ENCODE results near the gene ITGA11. TPM values are rescaled to one million over a fixed set of nuclear protein-coding genes. Genes with fewer than 3 reads are reported as not detected.
A peak's percentile ranks its signal among the peaks of the same experiment; 100 is the strongest.

Gene ITGA11
- total RNA-seq, 1 donor from 2014 or later: 0.22 TPM

DNA sequence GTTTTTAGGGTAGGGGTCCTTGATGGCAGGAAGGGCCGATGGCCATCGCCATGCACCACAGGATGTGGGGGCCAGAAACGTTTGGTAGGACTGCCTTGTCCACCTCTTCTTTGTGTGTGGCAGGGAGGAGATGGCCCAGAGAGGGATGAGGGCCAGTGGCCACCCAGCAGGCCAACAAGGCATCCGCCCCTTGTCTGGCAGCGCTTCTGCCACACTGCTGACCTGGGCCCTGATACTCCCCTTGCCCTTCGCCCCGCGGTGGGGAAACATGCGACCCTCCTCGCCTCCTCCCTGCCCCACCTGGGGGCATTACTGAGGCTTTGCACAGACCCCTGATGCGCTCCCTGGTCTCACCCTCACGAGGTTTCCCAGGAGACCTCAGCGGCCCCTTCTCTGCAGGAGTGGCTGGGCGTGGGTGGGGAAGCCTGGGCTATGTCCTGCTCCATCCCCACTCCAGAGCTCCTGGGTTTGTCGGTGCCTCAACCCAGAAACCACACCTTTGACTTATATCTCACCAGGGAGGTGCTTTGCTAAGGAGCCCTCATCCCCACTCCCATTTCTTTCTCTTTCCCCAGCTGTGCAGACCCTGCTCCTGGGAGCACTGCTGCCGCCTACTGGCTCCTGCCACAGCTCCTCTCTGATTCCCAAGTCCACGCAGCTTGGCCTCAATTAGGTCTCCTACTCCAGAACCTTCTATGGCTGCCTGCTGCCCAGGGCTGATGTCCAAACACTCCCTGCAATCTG, 115.7 kb downstream of the ITGA11 start:
- H3K4me1 Mint-ChIP-seq (ENCODE audit: low read depth, unreplicated experiment): peaks cover 25% of the 10 kb centered on the region
- no peak overlapping the region for H3K4me3 Mint-ChIP-seq (ENCODE audit: unreplicated experiment)
- no peak overlapping the region for H3K27ac Mint-ChIP-seq (ENCODE audit: unreplicated experiment)
- H3K36me3 Mint-ChIP-seq (ENCODE audit: unreplicated experiment): peaks cover 3% of the 10 kb centered on the region
- peak; percentile 71 for DNase-seq
- TF ChIP-seq, protein P1, sequence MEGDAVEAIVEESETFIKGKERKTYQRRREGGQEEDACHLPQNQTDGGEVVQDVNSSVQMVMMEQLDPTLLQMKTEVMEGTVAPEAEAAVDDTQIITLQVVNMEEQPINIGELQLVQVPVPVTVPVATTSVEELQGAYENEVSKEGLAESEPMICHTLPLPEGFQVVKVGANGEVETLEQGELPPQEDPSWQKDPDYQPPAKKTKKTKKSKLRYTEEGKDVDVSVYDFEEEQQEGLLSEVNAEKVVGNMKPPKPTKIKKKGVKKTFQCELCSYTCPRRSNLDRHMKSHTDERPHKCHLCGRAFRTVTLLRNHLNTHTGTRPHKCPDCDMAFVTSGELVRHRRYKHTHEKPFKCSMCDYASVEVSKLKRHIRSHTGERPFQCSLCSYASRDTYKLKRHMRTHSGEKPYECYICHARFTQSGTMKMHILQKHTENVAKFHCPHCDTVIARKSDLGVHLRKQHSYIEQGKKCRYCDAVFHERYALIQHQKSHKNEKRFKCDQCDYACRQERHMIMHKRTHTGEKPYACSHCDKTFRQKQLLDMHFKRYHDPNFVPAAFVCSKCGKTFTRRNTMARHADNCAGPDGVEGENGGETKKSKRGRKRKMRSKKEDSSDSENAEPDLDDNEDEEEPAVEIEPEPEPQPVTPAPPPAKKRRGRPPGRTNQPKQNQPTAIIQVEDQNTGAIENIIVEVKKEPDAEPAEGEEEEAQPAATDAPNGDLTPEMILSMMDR (IDR thresholded peaks at IDR 0.05; ENCODE audit: partially characterized antibody, unreplicated experiment): no peak
- H3K9me3 Mint-ChIP-seq (ENCODE audit: unreplicated experiment): peaks cover 4% of the 10 kb centered on the region
- H3K27me3 Mint-ChIP-seq (ENCODE audit: unreplicated experiment): peaks cover 8% of the 10 kb centered on the region

DNA sequence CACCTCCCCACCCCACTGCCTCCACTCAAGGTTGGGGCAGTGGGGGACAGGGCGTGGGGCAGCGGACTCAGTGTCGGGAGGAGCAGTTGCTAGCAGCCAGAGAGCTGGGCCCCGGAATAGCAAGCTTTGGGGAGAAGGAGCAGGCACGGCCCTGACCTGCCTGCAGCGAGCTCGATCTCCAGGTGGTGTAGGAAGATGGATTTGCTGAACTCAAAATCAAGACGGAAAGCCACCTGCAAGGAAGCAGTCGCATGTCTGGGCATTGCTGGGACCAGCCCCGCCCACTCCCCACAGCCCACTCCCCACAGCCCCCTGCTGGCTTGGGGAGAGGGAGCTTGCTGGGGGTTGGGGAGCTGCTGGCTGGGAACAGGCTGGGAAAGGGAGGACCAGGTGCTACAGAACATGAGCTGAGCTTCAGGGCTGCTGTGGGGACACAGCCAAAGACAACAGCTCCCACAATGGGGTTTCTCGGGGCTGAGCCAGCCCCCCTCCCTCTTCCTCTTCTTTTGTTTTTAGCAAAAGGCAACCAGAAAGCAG, 116.4 kb downstream of the ITGA11 start:
- Mint-ChIP-seq H3K27ac (ENCODE audit: unreplicated experiment) (no peak overlapping the region), H3K27me3 (ENCODE audit: unreplicated experiment) (peaks cover 9% of the 10 kb centered on the region)
- TF ChIP-seq, protein P1 (IDR thresholded peaks at IDR 0.05; ENCODE audit: partially characterized antibody, unreplicated experiment): no peak

DNA sequence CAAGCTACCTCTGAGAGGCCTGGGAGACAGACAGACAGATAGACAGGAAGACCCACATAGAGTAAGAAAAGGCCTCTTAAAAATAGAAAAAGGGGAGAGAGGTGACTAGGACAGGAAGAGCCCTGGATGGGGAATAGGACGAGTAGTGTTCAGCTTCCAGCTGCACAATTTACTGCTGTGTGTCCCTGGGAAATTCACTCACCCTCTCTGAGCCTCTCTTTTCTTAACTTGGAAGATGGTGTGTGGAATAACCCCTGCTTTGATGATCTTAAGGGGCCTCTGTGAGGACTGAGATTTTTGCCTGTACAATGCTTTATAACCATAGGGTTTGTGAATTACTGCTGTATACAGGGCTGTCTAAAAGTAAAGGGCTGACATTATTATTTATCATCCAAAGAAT, 116.9 kb downstream of the ITGA11 start:
- H3K9me3 Mint-ChIP-seq (ENCODE audit: unreplicated experiment): peaks cover 2% of the 10 kb centered on the region

More for the DNA sequence above, 116.4 kb downstream of the ITGA11 start:
- Mint-ChIP-seq H3K4me3 (ENCODE audit: unreplicated experiment) (no peak overlapping the region), H3K9me3 (ENCODE audit: unreplicated experiment) (peaks cover 3% of the 10 kb centered on the region), H3K36me3 (ENCODE audit: unreplicated experiment) (peaks cover 2% of the 10 kb centered on the region), H3K4me1 (ENCODE audit: low read depth, unreplicated experiment) (peaks cover 31% of the 10 kb centered on the region)
- no peak for DNase-seq

DNA sequence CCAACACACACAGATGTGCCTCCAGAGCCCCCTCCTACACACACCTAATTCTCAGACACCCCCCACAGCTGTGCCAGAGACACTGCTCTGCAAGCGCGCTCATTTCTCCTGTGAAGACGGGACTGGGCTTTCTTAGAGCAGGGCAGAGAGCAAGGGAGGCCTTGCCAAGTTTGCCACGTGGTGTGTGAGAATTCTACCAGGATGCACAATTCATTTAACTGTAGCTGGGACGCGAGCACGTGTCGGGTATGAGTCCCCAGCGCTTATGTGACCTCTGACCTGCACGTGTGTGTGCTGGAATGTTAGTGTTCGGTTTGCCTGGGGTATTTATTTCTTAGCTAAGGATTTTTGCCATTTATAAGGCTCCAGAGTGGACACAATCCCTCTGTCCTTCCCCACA, 117.4 kb downstream of the ITGA11 start:
- Mint-ChIP-seq H3K9me3 (ENCODE audit: unreplicated experiment) (peaks cover 2% of the 10 kb centered on the region), H3K4me3 (ENCODE audit: unreplicated experiment) (no peak overlapping the region), H3K36me3 (ENCODE audit: unreplicated experiment) (no peaks in the 10 kb centered on the region), H3K4me1 (ENCODE audit: low read depth, unreplicated experiment) (peaks cover 35% of the 10 kb centered on the region), H3K27ac (ENCODE audit: unreplicated experiment) (no peak overlapping the region), H3K27me3 (ENCODE audit: unreplicated experiment) (peaks cover 13% of the 10 kb centered on the region)
- TF ChIP-seq, protein P1 (IDR thresholded peaks at IDR 0.05; ENCODE audit: partially characterized antibody, unreplicated experiment): no peak
- DNase-seq: no peak

More for the DNA sequence above, 116.9 kb downstream of the ITGA11 start:
- Mint-ChIP-seq H3K36me3 (ENCODE audit: unreplicated experiment) (no peaks in the 10 kb centered on the region), H3K27ac (ENCODE audit: unreplicated experiment) (no peak overlapping the region), H3K27me3 (ENCODE audit: unreplicated experiment) (peaks cover 13% of the 10 kb centered on the region), H3K4me1 (ENCODE audit: low read depth, unreplicated experiment) (peaks cover 35% of the 10 kb centered on the region), H3K4me3 (ENCODE audit: unreplicated experiment) (no peak overlapping the region)
- DNase-seq: no peak
- TF ChIP-seq, protein P1 (IDR thresholded peaks at IDR 0.05; ENCODE audit: partially characterized antibody, unreplicated experiment): no peak
